Panc1 (cell line): ENCODE data around the gene HOXC6. TPM values are rescaled to one million over a fixed set of nuclear protein-coding genes. Genes with fewer than 3 reads are reported as not detected.
"Not testable (repeated sequence)": the region's sequence is repeated elsewhere in the genome, so short reads cannot be mapped to it uniquely, and the experiment has no call there.

ENCODE experiments used
- ATAC-seq: fragments of 200-7000 bp; cut with Tn5 transposase; 2 replicates; pipeline ENCODE4 v1.9.1; 2020; ENCODE audit warnings: mild to moderate bottlenecking, moderate library complexity
- BruUV-seq: library from RNA; stranded (reverse); fragments of 400-500 nt; replicated peaks from 2 replicates; lab custom pipeline; 2021; lab: Mats Ljungman, UMichigan
- CTCF ChIA-PET: fragments of 300-600 bp; sonication (Branson Sonifier 250); formaldehyde crosslinking; loops from one replicate; lab custom pipeline; 2022; ENCODE audit warnings: antibody characterized with exemption; lab: Charles Lee
- POLR2A ChIA-PET: fragments of 300-600 bp; sonication (Branson Sonifier 250); formaldehyde crosslinking; loops from one replicate; lab custom pipeline; 2022; ENCODE audit warnings: antibody characterized with exemption; lab: Charles Lee
- DNase-seq: peaks from one replicate; pipeline ENCODE4 v3.0.0-alpha.2; 2010; ENCODE audit warnings: low read depth, low spot score
- H3K27ac ChIP-seq: 2 replicates; pipeline ENCODE4 v1.5.1; 2011; ENCODE audit warnings: mild to moderate bottlenecking, low read length, inconsistent platforms
- H3K27me3 ChIP-seq: fragments of 200-500 bp; sonication (Bioruptor generic); 2 replicates; pipeline ENCODE4 v1.6.0; 2014; ENCODE audit warnings: low read length, inconsistent platforms; ENCODE audit not compliant: control insufficient read depth, insufficient read depth
- H3K36me3 ChIP-seq: fragments of 200-500 bp; sonication (Bioruptor generic); 2 replicates; pipeline ENCODE4 v1.5.1; 2014; ENCODE audit warnings: inconsistent platforms, mild to moderate bottlenecking, low read length, moderate library complexity; ENCODE audit not compliant: control insufficient read depth, insufficient read depth
- H3K4me1 ChIP-seq: 2 replicates; pipeline ENCODE4 v1.5.1; 2011; ENCODE audit warnings: inconsistent platforms, mild to moderate bottlenecking, low read length, moderate library complexity; ENCODE audit not compliant: control insufficient read depth, insufficient read depth
- H3K4me3 ChIP-seq, 2 experiments: 2 replicates each; pipeline ENCODE4 v1.5.1; 2011 to 2012; ENCODE audit warnings: low read depth in 2 of 2, low read length in 2 of 2, mild to moderate bottlenecking in 2 of 2, inconsistent platforms in 1 of 2, moderate library complexity in 1 of 2
- H3K9me3 ChIP-seq: fragments of 200-500 bp; sonication (Bioruptor generic); 2 replicates; pipeline ENCODE4 v1.5.1; 2014; ENCODE audit warnings: low read depth, mild to moderate bottlenecking, inconsistent platforms, low read length, moderate library complexity; ENCODE audit not compliant: control insufficient read depth, insufficient read depth
- CTCF ChIP-seq: fragments of 450-650 bp; IDR thresholded peaks from 2 replicates; pipeline ENCODE4 v1.5.1; 2017; ENCODE audit warnings: mild to moderate bottlenecking
- POLR2AphosphoS5 ChIP-seq: IDR thresholded peaks from 2 replicates; pipeline ENCODE4 v1.6.1; 2012; ENCODE audit warnings: mild to moderate bottlenecking, low read depth, low read length, moderate library complexity
- REST ChIP-seq, 2 experiments: IDR thresholded peaks; 2 replicates each; pipeline ENCODE4 v1.6.1; 2011 to 2012; ENCODE audit warnings: low read depth in 2 of 2, control low read depth in 1 of 2, low read length in 1 of 2, mild to moderate bottlenecking in 1 of 2, moderate library complexity in 1 of 2; ENCODE audit not compliant: insufficient read depth in 1 of 2
- SIN3A ChIP-seq: IDR thresholded peaks from 2 replicates; pipeline ENCODE4 v1.6.1; 2012; ENCODE audit warnings: low read depth, mild to moderate bottlenecking, low read length, moderate library complexity, borderline replicate concordance; ENCODE audit not compliant: insufficient read depth
- TCF7L2 ChIP-seq: IDR thresholded peaks from 2 replicates; pipeline ENCODE4 v1.6.1; 2011; ENCODE audit warnings: mild to moderate bottlenecking, low read depth, low read length, inconsistent platforms
- in situ Hi-C: cut with HindIII; loops from 2 replicates; pipeline ENCODE4 v1.10.0; 2016; ENCODE audit warnings: low sequenced_read_pairs, low pct_unique_long_range_greater_than_20kb
- intact Hi-C: fragments of 100-400 bp; cut with micrococcal nuclease; formaldehyde crosslinking; loops from one replicate; pipeline ENCODE4 v1.10.0; 2022; ENCODE audit not compliant: unreplicated experiment
- total RNA-seq: library from RNA; stranded (reverse); gene quantifications from one replicate; pipeline ENCODE4 v1.2.1, GENCODE V29; 2021; ENCODE audit not compliant: unreplicated experiment

The HOXC6 gene
- total RNA-seq, 1 experiment from 2014 or later, result 52.2 TPM

GRCh38 chr12:54075409-54075808 is 47.2 kb downstream of the HOXC6 start:
- intact Hi-C loops, result no loop called here
- ATAC-seq (no peak), DNase-seq (no peak)
- H3K36me3 ChIP-seq, result no peaks in the 10 kb centered on the region
- no TSS peak for BruUV-seq
- H3K27me3 ChIP-seq, result no peaks in the 10 kb centered on the region
- H3K4me3 ChIP-seq, result no peak overlapping the region
- no peaks in the 10 kb centered on the region; the same call in 1 of the 2 replicates for H3K4me1 ChIP-seq
- POLR2A ChIA-PET, result no interaction called here
- in situ Hi-C loops, result no loop called here
- no peaks in the 10 kb centered on the region for H3K9me3 ChIP-seq
- TF ChIP-seq POLR2AphosphoS5 (no peak), CTCF (no peak), SIN3A (no peak)
- H3K27ac ChIP-seq, result no peak overlapping the region
- CTCF ChIA-PET, result no interaction called here

- H3K27me3 ChIP-seq, result no peaks in the 10 kb centered on the region
- H3K27ac ChIP-seq, result no peak overlapping the region
- H3K4me3 ChIP-seq, result no peak overlapping the region
- ChIA-PET CTCF (no interaction called here), POLR2A (interaction anchor here (1.0 kb wide), 1 partner anchor 23 kb away, joined by 5 read pairs; no protein-coding TSS in a partner anchor)
- no peaks in the 10 kb centered on the region for H3K36me3 ChIP-seq
- H3K4me1 ChIP-seq, result no peaks in the 10 kb centered on the region; the same call in 1 of the 2 replicates
- DNase-seq (no peak), ATAC-seq (no peak)
- intact Hi-C loops, result no loop called here
- H3K9me3 ChIP-seq, result no peaks in the 10 kb centered on the region
- in situ Hi-C loops, result no loop called here
- TF ChIP-seq CTCF (no peak), TCF7L2 (no peak), REST (IDR thresholded peaks at IDR 0.05; ENCODE audit: insufficient read depth in 1 of 2, low read depth in 2 of 2, low read length in 1 of 2) (no peak), SIN3A (no peak), POLR2AphosphoS5 (no peak)
- BruUV-seq, result no TSS peak
Observed at GRCh38 chr12:54075974-54076373, 47.7 kb downstream of the HOXC6 start.

- POLR2A ChIA-PET, result interaction anchor here (0.5 kb wide), 1 partner anchor 114 kb away, joined by 4 read pairs; no protein-coding TSS in a partner anchor
- DNase-seq, in situ Hi-C loops, intact Hi-C loops, H3K9me3 ChIP-seq, H3K27ac ChIP-seq, H3K27me3 ChIP-seq, CTCF ChIA-PET, BruUV-seq, H3K4me3 ChIP-seq, H3K36me3 ChIP-seq, H3K4me1 ChIP-seq, ATAC-seq: not testable (repeated sequence)
Observed at GRCh38 chr12:54077843-54078242, 49.6 kb downstream of the HOXC6 start.

GRCh38 chr12:54079115-54079514 is 50.9 kb downstream of the HOXC6 start:
- BruUV-seq, CTCF ChIA-PET, H3K4me3 ChIP-seq, intact Hi-C loops, ATAC-seq, H3K36me3 ChIP-seq, H3K9me3 ChIP-seq, POLR2A ChIA-PET, DNase-seq, H3K4me1 ChIP-seq, in situ Hi-C loops, H3K27me3 ChIP-seq, H3K27ac ChIP-seq: not testable (repeated sequence)
